GM12875 (cell line): ENCODE measurements around the gene ZBTB8B.
"Not testable (repeated sequence)": the region's sequence is repeated elsewhere in the genome, so short reads cannot be mapped to it uniquely, and the experiment has no call there.

Experiments used
- H3K4me3 ChIP-seq: one replicate; pipeline ENCODE4 v1.5.1; 2011; ENCODE audit warnings: low read depth, low read length, control low read depth
- CTCF ChIP-seq: IDR thresholded peaks from 2 replicates; pipeline ENCODE4 v1.5.1; 2011; ENCODE audit warnings: low read depth, mild to moderate bottlenecking, control low read depth, inconsistent platforms, low read length, moderate library complexity, borderline replicate concordance; ENCODE audit not compliant: insufficient read depth

Gene ZBTB8B

GRCh38 chr1:32464191-32464715 is 619 bp upstream of the ZBTB8B start:
- no peak overlapping the region for H3K4me3 ChIP-seq
- no peak for TF ChIP-seq CTCF

- no peak overlapping the region for H3K4me3 ChIP-seq
- TF ChIP-seq CTCF, result no peak
Measured at GRCh38 chr1:32465578-32465933, 684 bp downstream of the ZBTB8B start.

DNA sequence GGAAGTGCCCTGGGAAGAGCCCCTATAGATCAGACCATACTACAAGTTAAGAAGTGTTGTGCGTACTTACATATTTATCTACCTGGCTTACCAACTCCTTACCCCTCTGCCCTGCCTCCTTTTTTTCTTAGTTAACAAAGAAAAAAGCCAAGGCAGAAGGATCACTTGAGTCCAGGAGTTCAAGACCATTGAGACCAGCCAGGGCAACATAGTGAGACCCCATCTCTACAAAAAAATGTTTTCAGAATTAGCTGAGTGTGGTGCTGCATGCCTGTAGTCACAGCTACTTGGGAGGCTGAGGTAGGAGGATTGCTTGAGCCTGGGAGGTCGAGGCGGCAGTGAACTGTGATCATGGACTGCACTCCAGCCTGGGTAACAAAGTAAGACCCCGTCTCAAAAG is 1.9 kb downstream of the ZBTB8B start:
- no peak for TF ChIP-seq CTCF

DNA sequence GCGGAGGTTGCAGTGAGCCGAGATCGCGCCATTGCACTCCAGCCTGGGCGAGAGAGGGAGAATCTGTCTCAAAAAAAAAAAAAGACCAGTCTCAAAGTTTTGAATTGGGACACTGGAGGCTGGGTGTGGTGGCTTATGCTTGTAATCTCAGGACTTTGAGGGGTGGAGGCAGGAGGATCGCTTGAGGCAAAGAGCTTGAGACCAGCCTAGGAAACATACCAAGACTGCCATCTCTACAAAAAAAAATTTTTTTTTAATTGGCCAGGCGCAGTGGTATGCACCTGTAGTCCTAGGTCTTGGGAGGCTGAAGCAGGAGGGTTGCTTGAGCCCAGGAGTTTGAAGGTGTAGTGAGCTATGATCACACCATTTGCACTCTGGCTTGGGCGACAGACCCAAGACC is 3.9 kb downstream of the ZBTB8B start:
- no peak overlapping the region for H3K4me3 ChIP-seq

More for the DNA sequence above, 1.9 kb downstream of the ZBTB8B start:
- H3K4me3 ChIP-seq, result no peak overlapping the region

GRCh38 chr1:32470431-32470830 is 5.6 kb downstream of the ZBTB8B start:
- no peak overlapping the region for H3K4me3 ChIP-seq
- TF ChIP-seq CTCF, result no peak

More for the DNA sequence above, 3.9 kb downstream of the ZBTB8B start:
- TF ChIP-seq CTCF, result no peak

GRCh38 chr1:32470991-32471694 is 6.3 kb downstream of the ZBTB8B start:
- TF ChIP-seq CTCF, result peak; percentile 66
- H3K4me3 ChIP-seq, result no peak overlapping the region

DNA sequence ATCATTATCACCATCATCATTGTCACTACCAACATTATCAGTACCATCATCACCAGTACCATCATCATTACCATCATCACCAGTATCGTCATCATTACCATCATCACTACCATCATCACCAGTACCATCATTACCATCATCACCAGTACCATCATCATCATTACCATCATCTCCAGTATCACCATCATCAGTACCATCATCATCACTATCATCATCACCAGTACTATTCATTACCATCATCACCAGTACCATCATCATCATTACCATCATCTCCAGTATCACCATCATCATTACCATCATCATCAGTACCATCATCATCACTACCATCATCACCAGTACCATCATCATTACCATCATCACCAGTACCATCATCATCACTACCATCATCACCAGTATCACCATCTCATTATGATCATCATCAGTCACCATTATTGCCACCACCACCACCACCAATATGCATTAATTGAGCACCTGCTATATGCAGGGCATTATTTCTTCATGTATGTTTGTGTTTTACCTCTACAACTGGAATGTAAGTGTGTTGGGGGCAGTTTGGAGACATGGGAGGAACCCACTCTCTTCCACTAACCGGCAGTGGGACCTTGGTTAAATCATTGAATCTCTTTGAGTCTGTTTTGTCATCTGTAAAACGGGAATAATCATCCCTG is 7.0 kb downstream of the ZBTB8B start:
- no peak for TF ChIP-seq CTCF

GRCh38 chr1:32472966-32473365 is 8.1 kb downstream of the ZBTB8B start:
- not testable (repeated sequence) for H3K4me3 ChIP-seq

More for the DNA sequence above, 7.0 kb downstream of the ZBTB8B start:
- no peak overlapping the region for H3K4me3 ChIP-seq
